Cardiac muscle cell (in vitro differentiated cells and primary cell): Measurements from ENCODE around the gene EN2. TPM values are rescaled to one million over a fixed set of nuclear protein-coding genes. Genes with fewer than 3 reads are reported as not detected.
"Not testable (repeated sequence)": the region's sequence is repeated elsewhere in the genome, so short reads cannot be mapped to it uniquely, and the experiment has no call there.

Source experiments
- DNase-seq, 2 donors: peaks; one replicate each; pipeline versions ENCODE4 v3.0.0 to v3.0.0-alpha.2; 2010 to 2017; ENCODE audit warnings: low read depth in 1 of 2, low spot score in 1 of 2
- H3K27ac ChIP-seq: fragments of 200-600 bp; sonication (generic); 2 replicates; pipeline ENCODE4 v1.5.1; 2016
- H3K27me3 ChIP-seq: fragments of 200-600 bp; sonication (generic); 2 replicates; pipeline ENCODE4 v1.6.0; 2016; ENCODE audit warnings: control low read depth
- H3K36me3 ChIP-seq: fragments of 200-600 bp; sonication (generic); 2 replicates; pipeline ENCODE4 v1.5.1; 2016; ENCODE audit warnings: control low read depth
- H3K4me1 ChIP-seq: fragments of 200-600 bp; sonication (generic); 2 replicates; pipeline ENCODE4 v1.8.1; 2017; ENCODE audit warnings: low read depth, mild to moderate bottlenecking, mixed run types
- H3K4me3 ChIP-seq: fragments of 200-600 bp; sonication (generic); 2 replicates; pipeline ENCODE4 v1.5.1; 2016; ENCODE audit warnings: mild to moderate bottlenecking
- H3K9me3 ChIP-seq: fragments of 200-600 bp; sonication (generic); 2 replicates; pipeline ENCODE4 v1.5.1; 2017; ENCODE audit warnings: low read depth, mild to moderate bottlenecking, control low read depth
- polyA plus RNA-seq: library from polyadenylated mRNA; unstranded; fragments of >200 nt; fragmentation: Nextera tagmentation; extraction: Ambion mirVana; gene quantifications from 2 replicates; pipeline ENCODE4 v1.2.1, GENCODE V29; 2016
- total RNA-seq: library from RNA; depleted of rRNA; stranded (reverse); fragments of >200 nt; gene quantifications from 2 replicates; pipeline ENCODE4 v1.2.3, GENCODE V29; 2016
- TF ChIP-seq, protein P1 (sequence below): IDR thresholded peaks from 2 replicates; pipeline ENCODE4 v1.5.1; 2012; ENCODE audit warnings: low read depth, mild to moderate bottlenecking, low read length

The EN2 gene
- total and polyA plus RNA-seq, 2 experiments from 2014 or later: not detected

DNA sequence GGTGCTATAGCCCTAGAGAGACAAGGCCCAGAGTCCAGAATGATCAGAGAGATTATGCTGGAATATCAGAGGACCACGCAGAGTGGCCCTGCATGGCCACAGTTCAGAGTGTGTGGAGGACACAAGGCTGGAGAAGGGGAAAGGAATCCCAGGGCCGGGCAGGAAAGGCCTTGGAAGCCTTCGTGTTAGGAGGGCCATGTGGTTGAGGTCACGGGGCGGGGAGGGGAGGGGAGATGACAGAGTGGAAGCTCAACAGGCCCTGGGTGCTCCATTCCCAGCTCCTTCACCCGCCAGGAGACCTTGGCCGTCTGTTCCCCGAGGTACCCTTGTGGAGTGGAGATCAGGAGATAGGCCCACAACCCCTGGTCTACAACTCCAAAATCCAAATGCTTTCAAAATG is 13.2 kb upstream of the EN2 start:
- no peak overlapping the region for H3K27ac ChIP-seq
- TF ChIP-seq, protein P1, sequence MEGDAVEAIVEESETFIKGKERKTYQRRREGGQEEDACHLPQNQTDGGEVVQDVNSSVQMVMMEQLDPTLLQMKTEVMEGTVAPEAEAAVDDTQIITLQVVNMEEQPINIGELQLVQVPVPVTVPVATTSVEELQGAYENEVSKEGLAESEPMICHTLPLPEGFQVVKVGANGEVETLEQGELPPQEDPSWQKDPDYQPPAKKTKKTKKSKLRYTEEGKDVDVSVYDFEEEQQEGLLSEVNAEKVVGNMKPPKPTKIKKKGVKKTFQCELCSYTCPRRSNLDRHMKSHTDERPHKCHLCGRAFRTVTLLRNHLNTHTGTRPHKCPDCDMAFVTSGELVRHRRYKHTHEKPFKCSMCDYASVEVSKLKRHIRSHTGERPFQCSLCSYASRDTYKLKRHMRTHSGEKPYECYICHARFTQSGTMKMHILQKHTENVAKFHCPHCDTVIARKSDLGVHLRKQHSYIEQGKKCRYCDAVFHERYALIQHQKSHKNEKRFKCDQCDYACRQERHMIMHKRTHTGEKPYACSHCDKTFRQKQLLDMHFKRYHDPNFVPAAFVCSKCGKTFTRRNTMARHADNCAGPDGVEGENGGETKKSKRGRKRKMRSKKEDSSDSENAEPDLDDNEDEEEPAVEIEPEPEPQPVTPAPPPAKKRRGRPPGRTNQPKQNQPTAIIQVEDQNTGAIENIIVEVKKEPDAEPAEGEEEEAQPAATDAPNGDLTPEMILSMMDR: no peak
- no peaks in the 10 kb centered on the region for H3K36me3 ChIP-seq
- no peaks in the 10 kb centered on the region for H3K9me3 ChIP-seq
- peaks cover 100% of the 10 kb centered on the region for H3K27me3 ChIP-seq
- H3K4me1 ChIP-seq: no peaks in the 10 kb centered on the region
- no peak overlapping the region for H3K4me3 ChIP-seq
- DNase-seq: no peak

DNA sequence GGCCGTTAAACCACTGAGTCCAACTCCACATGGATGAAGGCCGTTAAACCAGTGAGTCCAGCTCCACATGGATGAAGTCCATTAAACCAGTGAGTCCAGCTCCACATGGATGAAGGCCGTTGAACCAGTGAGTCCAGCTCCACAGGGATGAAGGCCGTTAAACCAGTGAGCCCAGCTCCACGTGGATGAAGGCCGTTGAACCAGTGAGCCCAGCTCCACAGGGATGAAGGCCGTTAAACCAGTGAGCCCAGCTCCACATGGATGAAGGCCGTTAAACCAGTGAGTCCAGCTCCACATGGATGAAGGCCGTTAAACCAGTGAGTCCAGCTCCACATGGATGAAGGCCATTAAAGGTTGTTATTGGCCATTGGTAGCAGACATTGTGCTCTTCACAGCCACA is 12.3 kb upstream of the EN2 start:
- H3K27ac ChIP-seq, DNase-seq, H3K36me3 ChIP-seq, H3K4me3 ChIP-seq, H3K9me3 ChIP-seq, H3K4me1 ChIP-seq: not testable (repeated sequence)
- H3K27me3 ChIP-seq: peaks cover 100% of the 10 kb centered on the region

- no peak for DNase-seq
- no peak overlapping the region for H3K27ac ChIP-seq
- peaks cover 100% of the 10 kb centered on the region for H3K27me3 ChIP-seq
- H3K9me3 ChIP-seq: no peaks in the 10 kb centered on the region
- TF ChIP-seq, protein P1: no peak
- no peaks in the 10 kb centered on the region for H3K4me1 ChIP-seq
- H3K4me3 ChIP-seq: no peak overlapping the region
- no peaks in the 10 kb centered on the region for H3K36me3 ChIP-seq
These were observed 10.3 kb upstream of the EN2 start for GRCh38 chr7:155447603-155448002.

GRCh38 chr7:155448632-155449007 is 9.3 kb upstream of the EN2 start:
- no peak for DNase-seq
- Histone ChIP-seq H3K4me1 (no peaks in the 10 kb centered on the region), H3K36me3 (no peaks in the 10 kb centered on the region), H3K27ac (no peak overlapping the region), H3K9me3 (no peaks in the 10 kb centered on the region), H3K4me3 (no peak overlapping the region), H3K27me3 (peaks cover 100% of the 10 kb centered on the region)
- TF ChIP-seq, protein P1: no peak

GRCh38 chr7:155449008-155449868 is 8.7 kb upstream of the EN2 start:
- Histone ChIP-seq H3K4me1 (no peaks in the 10 kb centered on the region), H3K27ac (no peak overlapping the region), H3K36me3 (no peaks in the 10 kb centered on the region), H3K4me3 (no peak overlapping the region), H3K27me3 (peaks cover 100% of the 10 kb centered on the region), H3K9me3 (no peaks in the 10 kb centered on the region)
- DNase-seq: no peak
- TF ChIP-seq, protein P1: no peak

- Histone ChIP-seq H3K27ac (no peak overlapping the region), H3K27me3 (peaks cover 100% of the 10 kb centered on the region), H3K4me1 (no peaks in the 10 kb centered on the region), H3K4me3 (no peak overlapping the region), H3K36me3 (no peaks in the 10 kb centered on the region), H3K9me3 (no peaks in the 10 kb centered on the region)
- TF ChIP-seq, protein P1: no peak
- no peak for DNase-seq
These were observed 7.9 kb upstream of the EN2 start for GRCh38 chr7:155449869-155450557.
